AG04449 (cell line): Measurements from ENCODE around the gene ESRP2.

Source experiments
- CTCF ChIA-PET: fragments of 350-600 bp; formaldehyde crosslinking; extraction: SDS; loops from one replicate; lab custom pipeline; 2021; ENCODE audit warnings: antibody characterized with exemption; lab: Yijun Ruan, JAX
- POLR2A ChIA-PET: fragments of 400-600, 350-600 bp; formaldehyde crosslinking; extraction: SDS; loops from one replicate; lab custom pipeline; 2020; ENCODE audit warnings: antibody characterized with exemption, inconsistent platforms; lab: Yijun Ruan, JAX
- DNase-seq: peaks from one replicate; pipeline ENCODE4 v3.0.0-alpha.2; 2010; ENCODE audit warnings: low read depth, low spot score
- H3K4me3 ChIP-seq: 2 replicates; pipeline ENCODE4 v1.5.1; 2011; ENCODE audit warnings: low read depth, mild to moderate bottlenecking, control low read depth, low read length
- TF ChIP-seq, protein P1 (sequence below): IDR thresholded peaks from one replicate; pipeline ENCODE4 v1.5.1; 2011; ENCODE audit warnings: mild to moderate bottlenecking, moderate library complexity, low read length, control low read depth, inconsistent platforms; ENCODE audit not compliant: insufficient read depth; ENCODE audit errors: missing control alignments

ESRP2 gene

GRCh38 chr16:68246121-68246520, 10.2 kb upstream of the ESRP2 start:
- TF ChIP-seq, protein P1, sequence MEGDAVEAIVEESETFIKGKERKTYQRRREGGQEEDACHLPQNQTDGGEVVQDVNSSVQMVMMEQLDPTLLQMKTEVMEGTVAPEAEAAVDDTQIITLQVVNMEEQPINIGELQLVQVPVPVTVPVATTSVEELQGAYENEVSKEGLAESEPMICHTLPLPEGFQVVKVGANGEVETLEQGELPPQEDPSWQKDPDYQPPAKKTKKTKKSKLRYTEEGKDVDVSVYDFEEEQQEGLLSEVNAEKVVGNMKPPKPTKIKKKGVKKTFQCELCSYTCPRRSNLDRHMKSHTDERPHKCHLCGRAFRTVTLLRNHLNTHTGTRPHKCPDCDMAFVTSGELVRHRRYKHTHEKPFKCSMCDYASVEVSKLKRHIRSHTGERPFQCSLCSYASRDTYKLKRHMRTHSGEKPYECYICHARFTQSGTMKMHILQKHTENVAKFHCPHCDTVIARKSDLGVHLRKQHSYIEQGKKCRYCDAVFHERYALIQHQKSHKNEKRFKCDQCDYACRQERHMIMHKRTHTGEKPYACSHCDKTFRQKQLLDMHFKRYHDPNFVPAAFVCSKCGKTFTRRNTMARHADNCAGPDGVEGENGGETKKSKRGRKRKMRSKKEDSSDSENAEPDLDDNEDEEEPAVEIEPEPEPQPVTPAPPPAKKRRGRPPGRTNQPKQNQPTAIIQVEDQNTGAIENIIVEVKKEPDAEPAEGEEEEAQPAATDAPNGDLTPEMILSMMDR, result no peak
- no peak for DNase-seq
- ChIA-PET CTCF (interaction anchor here (1.2 to 7.2 kb wide), 5 partner anchors 11 to 153 kb away, joined by 3 to 67 read pairs (median 12); partner anchors contain the start of gene SLC7A6), POLR2A (interaction anchor here (3.3 kb wide), 1 partner anchor 19 kb away, joined by 17 read pairs; the partner anchor contains the start of gene SLC7A6)
- peak overlapping the region; percentile 99 for H3K4me3 ChIP-seq

DNA sequence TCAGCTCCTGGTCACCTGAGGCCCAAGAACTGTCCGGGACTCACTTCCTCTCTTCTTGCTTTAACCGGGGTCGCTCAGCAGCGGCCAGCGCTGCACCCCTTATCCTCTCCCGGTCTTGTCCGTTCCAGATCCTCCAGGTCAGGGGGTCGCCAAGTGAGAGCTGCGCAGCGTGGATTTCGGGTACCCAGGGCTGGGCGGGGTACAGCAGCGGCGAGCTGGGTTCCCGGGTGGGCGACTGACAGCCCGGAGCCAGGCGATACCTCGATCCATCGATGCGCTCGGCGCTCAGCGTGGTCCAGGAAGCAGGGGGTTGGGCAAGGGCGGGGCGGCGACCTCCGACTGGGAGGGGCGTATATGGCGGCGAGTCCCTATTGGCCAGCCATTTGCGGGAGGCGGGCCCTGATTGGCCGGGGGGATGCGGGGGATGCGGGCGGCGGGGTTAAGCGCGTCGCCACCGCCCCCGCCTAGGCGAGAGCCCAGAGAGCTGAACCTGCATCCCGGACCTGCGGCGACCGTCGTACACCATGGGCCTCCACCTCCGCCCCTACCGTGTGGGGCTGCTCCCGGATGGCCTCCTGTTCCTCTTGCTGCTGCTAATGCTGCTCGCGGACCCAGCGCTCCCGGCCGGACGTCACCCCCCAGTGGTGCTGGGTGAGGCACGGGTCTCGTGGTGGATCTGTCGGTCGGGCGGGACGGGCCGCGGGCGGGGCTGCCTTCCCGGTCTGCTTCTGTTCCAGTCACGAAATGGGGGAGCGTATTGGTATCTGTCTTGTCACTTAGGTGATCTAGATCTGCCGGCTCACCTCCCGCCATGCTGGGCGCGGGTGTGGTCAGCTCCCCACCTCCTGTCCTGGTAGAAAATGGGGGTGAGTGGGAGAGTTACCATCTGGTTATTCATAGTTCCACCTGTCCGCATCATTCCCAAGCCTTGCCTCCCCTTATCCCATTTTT, 9.3 kb upstream of the ESRP2 start, which contains the start of gene PLA2G15:
Gene PLA2G15 (plus strand): TSS at position 471 of the 951 bp plus-strand sequence. CDS start 54 bp downstream, at position 525.
- TF ChIP-seq, protein P1, result no peak
- ChIA-PET POLR2A (interaction anchor here (0.6 to 3.3 kb wide), 4 partner anchors 20 to 300 kb away, joined by 3 to 17 read pairs (median 4); partner anchors contain the start of genes PRMT7, SLC7A6 and SLC7A6OS), CTCF (interaction anchor here (0.9 to 7.2 kb wide), 5 partner anchors 12 to 152 kb away, joined by 3 to 67 read pairs (median 12); partner anchors contain the start of gene SLC7A6)
- peak; percentile 73 for DNase-seq
- peak within 1 kb of the TSS; percentile 99 for H3K4me3 ChIP-seq

DNA sequence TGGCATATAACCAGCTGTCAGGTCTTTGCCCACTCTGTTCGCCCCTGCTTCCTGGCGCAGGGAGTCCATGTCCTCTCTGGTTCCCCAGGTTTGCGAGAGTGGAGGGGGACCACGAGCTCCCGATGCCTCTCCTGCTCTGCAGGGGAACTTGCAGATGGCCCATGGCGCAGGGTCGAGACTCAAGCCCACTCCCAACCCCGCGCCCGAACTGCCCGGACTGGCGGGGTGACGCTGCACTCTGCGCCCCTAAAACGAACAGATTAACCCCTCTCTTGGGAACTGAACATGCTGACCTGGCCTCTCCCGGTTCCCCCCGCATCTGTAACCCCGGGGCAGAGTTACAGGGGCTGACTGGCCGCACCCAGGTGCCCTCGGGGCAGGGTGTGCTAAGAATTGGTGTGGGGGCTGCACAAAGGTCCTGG, 8.6 kb upstream of the ESRP2 start:
- ChIA-PET CTCF (interaction anchor here (0.9 to 7.2 kb wide), 5 partner anchors 13 to 151 kb away, joined by 3 to 67 read pairs (median 12); partner anchors contain the start of gene SLC7A6), POLR2A (interaction anchor here (0.6 to 3.3 kb wide), 3 partner anchors 20 to 299 kb away, joined by 3 to 17 read pairs (median 3); partner anchors contain the start of gene SLC7A6)
- TF ChIP-seq, protein P1, result no peak
- DNase-seq, result no peak
- peak overlapping the region; percentile 99 for H3K4me3 ChIP-seq

DNA sequence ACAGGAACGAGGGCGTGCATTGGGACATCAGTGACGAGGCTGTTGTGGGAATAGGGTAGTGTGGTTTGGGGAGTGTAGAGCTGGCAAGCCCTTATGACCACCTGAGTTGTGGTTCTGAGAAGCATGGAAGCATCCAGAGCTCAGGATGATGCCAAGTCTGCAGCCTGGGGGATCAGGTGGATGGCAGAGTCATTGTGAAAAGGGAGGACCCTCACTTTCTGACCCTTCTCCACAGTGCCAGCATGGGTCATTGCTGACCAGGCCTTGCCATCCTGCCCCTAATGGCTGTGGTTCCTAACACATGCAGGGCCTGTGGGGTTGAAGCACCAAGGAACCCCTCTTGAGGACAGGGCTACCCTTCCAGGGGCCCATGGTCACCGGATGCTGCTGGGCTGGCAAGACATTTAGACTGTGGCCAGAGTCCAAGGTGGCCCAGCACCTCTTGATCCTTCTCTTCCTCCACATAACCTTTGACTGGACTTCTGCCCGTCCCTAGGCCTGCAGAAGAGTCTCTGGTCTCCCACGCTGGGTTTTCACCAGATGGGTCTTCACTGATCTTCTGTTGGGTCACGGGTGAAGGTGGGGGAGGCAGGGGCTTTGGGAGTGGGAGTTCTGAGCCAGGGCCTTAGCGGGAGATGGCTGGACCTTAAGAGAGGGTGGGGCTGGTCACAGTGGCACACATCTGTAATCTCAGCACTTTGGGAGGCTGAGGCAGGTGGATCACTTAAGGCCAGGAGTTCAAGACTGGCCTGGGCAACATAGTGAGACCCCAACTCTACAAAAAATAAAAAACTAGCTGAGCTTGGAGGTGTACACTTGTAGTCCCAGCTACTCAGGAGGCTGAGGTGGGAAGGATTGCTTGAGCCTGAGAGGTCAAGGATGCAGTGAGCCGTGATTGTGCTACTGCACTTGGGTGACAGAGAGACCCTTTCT, 7.3 kb upstream of the ESRP2 start:
- DNase-seq, result no peak
- TF ChIP-seq, protein P1, result no peak
- no peak overlapping the region for H3K4me3 ChIP-seq
- POLR2A ChIA-PET, result interaction anchor here (0.7 to 3.3 kb wide), 3 partner anchors 15 to 220 kb away, joined by 3 to 17 read pairs (median 4); partner anchors contain the start of gene SLC7A6
- CTCF ChIA-PET, result interaction anchor here (0.8 to 7.2 kb wide), 3 partner anchors 19 to 85 kb away, joined by 4 to 67 read pairs (median 62); partner anchors contain the start of gene SLC7A6

- TF ChIP-seq, protein P1, result no peak
- DNase-seq, result no peak
- no peak overlapping the region for H3K4me3 ChIP-seq
- CTCF ChIA-PET, result interaction anchor here (1.0 to 7.2 kb wide), 4 partner anchors 13 to 86 kb away, joined by 3 to 67 read pairs (median 4); no protein-coding TSS in a partner anchor
- POLR2A ChIA-PET, result no interaction called here
Observed at GRCh38 chr16:68242085-68242484, 6.2 kb upstream of the ESRP2 start.
